GM12873 (cell line): ENCODE data around the gene CCDC182.

Experiments
- CTCF ChIP-seq: IDR thresholded peaks from 2 replicates; pipeline ENCODE4 v1.5.1; 2012; ENCODE audit warnings: low read depth, mild to moderate bottlenecking, moderate library complexity, low read length, control low read depth; ENCODE audit not compliant: insufficient read depth; ENCODE audit errors: missing control alignments

Gene CCDC182

GRCh38 chr17:57739402-57740234 lies 5.5 kb downstream of the CCDC182 start:
- peak; percentile 68 for TF ChIP-seq CTCF

GRCh38 chr17:57737450-57737849 lies 7.6 kb downstream of the CCDC182 start:
- TF ChIP-seq CTCF: no peak

- peak; percentile 59 for TF ChIP-seq CTCF
Measured at GRCh38 chr17:57735707-57736106, 9.4 kb downstream of the CCDC182 start.

GRCh38 chr17:57735230-57735629 lies 9.9 kb downstream of the CCDC182 start:
- TF ChIP-seq CTCF: no peak

- TF ChIP-seq CTCF: no peak
Measured at GRCh38 chr17:57733085-57733484, 12.0 kb downstream of the CCDC182 start.

- TF ChIP-seq CTCF: no peak
Measured at GRCh38 chr17:57732062-57732461, 13.0 kb downstream of the CCDC182 start.

- no peak for TF ChIP-seq CTCF
Measured at GRCh38 chr17:57730026-57730701, 14.9 kb downstream of the CCDC182 start.
